ENCODE results near the gene TRABD2B.

Gene TRABD2B

GRCh38 chr1:47906527-47907176 is 90.5 kb downstream of the TRABD2B start:
- DNase-seq, result no peak

- no peak for DNase-seq
Measured at GRCh38 chr1:47906009-47906432, 91.2 kb downstream of the TRABD2B start.

GRCh38 chr1:47903723-47904122 is 93.5 kb downstream of the TRABD2B start:
- no peak for DNase-seq

DNA sequence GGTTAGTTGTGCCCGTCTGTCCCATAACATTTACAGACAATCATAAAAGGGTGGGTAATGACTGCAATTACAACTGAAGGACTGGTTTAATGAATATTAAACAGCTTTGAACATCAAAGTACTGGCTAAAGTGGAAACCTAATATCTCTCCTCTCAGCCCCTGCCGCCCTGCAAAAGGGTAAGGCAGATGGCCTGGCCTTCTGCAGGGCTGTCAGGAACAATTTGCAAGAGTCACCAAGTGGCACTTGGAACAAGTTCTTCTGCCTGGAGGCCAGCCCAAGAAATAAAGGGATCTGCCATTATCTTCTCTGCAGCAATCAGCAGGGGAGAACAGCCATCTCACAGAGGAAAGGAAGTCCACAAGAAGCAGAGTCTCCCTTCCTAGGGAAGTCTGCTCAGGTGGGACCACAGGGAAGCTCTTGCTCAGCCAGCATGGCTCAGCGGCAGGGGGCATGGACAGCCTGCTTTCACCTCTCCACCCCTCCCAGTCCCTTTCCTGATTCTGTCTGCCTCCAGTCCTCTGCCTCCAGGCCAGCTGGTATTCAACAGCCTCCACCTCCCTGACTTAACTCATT is 96.1 kb downstream of the TRABD2B start:
- no peak for DNase-seq

DNA sequence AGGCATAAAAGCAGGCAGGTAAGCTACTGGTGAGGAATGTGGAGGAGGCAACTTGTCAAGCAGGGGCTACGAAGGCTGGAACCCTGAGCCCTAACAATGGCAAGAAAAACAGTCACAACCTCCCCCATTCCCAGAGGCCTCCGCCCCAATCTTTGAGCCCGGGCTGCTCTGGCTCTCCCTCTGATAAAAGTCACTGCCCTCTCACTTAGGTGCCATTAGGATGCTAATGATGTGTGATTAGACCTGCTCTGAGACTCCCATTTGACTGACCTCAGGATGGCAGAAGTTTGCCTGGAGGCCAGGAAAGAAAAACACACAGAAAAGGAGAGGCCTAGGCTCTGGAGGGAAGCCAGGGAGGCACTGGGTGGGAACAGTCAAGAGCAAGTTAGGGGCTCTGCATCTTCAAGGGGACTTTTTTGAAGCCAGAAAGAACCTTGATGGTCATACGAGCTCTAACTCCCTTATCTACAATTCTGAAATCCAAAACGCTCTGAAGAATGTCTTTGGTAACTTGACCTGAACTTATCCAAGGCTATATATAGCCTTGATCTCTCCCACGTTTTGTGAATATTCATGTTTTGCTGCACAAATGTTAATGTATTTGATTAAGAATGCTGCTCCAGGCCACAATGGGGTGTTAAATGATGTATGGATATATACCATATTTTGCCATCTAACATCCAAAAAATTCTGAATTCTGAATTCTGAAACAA is 98.9 kb downstream of the TRABD2B start:
- no peak for DNase-seq

DNA sequence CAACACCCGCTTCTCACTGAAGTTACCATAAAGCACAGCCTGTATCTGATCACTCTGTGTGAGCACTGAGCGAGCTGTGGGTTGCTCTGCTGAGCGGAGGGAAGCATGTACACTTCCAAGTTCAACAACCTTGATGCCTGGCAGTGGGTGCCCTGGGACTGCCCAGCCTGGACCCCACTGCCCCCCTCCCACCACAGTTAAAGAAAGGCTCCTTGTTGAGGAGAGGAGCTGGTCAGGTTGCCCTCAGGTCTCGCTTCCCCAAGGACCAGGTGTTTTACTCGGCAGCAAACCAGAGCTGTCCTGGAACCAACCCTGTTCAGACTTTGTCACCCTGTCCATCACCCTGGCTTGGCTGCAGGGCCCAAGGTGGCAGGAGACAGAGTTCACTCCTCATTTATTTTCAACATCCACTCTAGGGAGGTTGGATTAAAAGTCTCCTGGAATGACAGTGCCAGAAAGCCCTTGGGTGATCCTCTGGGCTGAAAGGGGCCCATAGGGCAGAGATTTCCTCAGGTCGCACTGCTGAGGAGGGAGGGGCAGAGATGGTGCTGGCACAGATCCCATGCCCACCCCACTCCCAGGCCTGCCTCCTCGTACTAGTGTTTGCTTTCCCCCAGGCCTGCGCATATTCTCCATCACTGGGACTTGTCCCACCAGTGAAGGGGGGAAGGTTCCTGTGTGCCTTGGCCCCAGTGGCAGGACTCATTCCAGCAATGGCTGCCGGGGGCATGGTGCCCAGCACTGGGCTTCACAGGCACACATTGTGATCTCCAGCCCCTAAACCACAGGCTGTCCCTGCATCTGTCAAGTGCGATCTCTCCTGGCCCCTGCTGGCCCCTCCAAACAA is 101.7 kb downstream of the TRABD2B start:
- no peak for DNase-seq

- no peak for DNase-seq
Measured at GRCh38 chr1:47894410-47895278, 102.5 kb downstream of the TRABD2B start.

DNA sequence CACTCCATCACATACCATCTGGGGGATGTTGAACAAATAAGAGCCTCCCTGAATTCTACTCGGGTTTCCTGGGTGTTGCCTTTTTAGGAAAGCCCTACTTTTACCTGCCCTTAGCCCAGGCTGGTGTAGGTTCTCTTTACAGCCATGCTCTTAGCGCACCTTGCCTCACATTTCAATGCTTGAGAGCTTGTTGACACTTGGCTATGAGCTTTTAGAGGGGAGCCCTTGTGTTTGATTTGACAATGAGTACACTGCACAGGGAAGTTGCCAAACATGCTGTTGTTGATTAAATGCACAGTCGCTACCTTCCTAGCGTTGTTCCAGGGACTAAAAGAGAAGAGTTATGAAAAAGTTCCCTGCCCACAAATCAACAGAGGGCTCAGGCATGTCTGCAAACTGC is 103.8 kb downstream of the TRABD2B start:
- DNase-seq, result no peak

GRCh38 chr1:47890779-47891178 is 106.4 kb downstream of the TRABD2B start:
- DNase-seq, result no peak

GRCh38 chr1:47888294-47888629 is 108.9 kb downstream of the TRABD2B start:
- DNase-seq, result no peak

GRCh38 chr1:47887475-47888293 is 109.5 kb downstream of the TRABD2B start:
- DNase-seq, result no peak

DNA sequence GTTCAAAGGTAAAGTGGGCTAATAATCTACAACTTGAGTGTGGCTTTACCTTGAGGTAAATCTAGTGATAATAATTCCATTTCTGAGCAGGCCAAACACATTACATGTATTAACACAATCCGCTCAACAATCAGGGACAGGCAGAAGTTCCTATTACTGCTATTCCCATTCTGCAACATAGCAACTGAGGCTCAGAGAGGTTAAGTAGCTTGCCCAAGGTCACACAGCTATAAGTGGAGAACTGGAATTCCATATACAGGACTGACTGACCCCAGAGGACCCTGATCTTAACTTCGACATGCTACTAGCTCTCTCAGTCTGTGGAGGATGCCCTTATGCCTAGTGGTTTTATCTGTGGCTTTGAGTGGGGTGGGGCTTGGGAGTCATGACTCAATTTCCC is 110.1 kb downstream of the TRABD2B start:
- no peak for DNase-seq

GRCh38 chr1:47886141-47886540 is 111.0 kb downstream of the TRABD2B start:
- DNase-seq, result no peak

GRCh38 chr1:47885062-47885830 is 111.9 kb downstream of the TRABD2B start:
- no peak for DNase-seq

DNA sequence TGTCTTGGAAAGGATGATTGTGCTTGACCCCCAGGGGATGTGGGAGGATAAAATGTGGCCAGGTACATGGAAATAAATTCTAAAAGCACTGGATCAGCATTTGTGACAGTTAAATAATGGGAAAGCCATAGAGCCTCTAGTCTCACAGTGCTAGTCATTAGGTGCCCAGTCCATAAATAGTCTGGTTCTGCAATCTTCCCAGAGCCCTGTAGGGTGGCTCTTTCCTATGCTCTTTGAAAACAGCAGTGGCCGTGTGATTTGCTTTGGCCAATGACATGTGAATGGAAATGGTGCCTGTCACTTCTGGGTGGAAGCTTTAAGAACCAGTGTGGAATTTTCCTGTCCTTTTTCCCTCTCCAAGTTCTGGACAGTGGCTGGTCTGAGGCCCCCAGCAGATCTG is 113.2 kb downstream of the TRABD2B start:
- no peak for DNase-seq

- DNase-seq, result no peak
Measured at GRCh38 chr1:47881505-47882442, 115.4 kb downstream of the TRABD2B start.

DNA sequence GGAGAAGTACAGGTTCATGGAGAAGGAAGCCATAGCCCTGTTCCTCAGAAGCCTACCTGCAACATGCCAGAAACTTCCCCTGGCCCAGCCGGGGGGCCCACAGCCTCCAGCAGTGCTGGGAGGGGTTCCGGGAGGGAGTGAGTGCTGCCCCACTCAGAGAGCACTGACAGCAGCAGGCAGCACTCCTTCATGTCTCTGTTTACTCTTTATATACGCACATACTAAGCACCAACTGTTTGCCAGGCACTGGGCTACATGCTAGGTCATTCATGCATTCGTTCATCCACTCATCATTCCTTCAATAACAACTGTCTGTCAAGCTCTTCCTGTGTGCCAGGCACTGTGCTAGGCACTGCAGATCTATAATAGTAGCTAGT is 120.6 kb downstream of the TRABD2B start:
- no peak for DNase-seq

- no peak for DNase-seq
Measured at GRCh38 chr1:47875831-47876586, 121.2 kb downstream of the TRABD2B start.

- DNase-seq, result no peak
Measured at GRCh38 chr1:47875036-47875435, 122.1 kb downstream of the TRABD2B start.

Measured in activated CD4-positive, alpha-beta T cell treated with anti-CD3 and anti-CD28 coated beads for 4 hours (primary cell).